GM21576 (cell line): ENCODE results near the gene SLC44A5.
"Not testable (repeated sequence)": the region's sequence is repeated elsewhere in the genome, so short reads cannot be mapped to it uniquely, and the experiment has no call there.

Experiments
- ATAC-seq: cut with Tn5 transposase; IDR thresholded peaks from one replicate; pipeline ENCODE4 v1.9.1; 2021; ENCODE audit warnings: mild to moderate bottlenecking, moderate library complexity; ENCODE audit not compliant: unreplicated experiment

SLC44A5 gene

DNA sequence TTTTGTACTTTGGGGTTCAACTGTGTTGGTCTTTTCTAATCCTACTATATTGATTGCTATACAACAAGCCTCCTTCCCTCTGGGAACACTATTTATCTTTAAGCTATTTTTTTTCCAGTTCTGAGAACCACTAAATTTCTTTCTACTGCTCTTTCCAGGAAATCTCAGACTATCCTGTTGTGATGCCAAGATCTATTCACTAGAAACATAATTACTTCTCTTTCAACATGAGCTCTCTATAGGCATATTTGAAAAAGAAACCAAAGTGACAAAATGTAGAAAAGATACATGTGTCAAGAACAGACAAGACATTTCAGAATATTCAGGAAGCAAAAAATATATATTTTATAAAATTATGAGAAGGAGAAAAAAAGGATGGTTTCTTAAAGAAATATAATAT lies 82.9 kb downstream of the SLC44A5 start:
- no peak for ATAC-seq

DNA sequence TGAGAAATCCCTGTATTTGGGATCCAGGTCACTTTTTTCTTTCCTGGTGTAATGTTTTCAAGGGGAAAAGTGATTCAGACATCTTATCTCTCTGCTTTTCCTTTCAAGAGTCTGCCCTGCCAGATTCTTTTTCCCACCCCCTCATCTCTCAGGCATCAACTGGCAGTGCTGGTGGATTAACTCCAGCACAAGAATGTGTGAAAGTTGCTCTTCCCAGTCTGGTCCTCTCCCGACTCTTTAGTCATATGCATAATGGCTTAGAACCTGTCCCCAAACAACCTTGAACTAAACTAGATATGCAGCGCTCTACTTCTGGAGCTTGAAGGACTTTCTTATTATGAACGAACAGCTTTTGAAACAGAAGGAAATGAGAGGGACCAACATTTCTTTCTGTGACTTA lies 88.5 kb downstream of the SLC44A5 start:
- no peak for ATAC-seq

DNA sequence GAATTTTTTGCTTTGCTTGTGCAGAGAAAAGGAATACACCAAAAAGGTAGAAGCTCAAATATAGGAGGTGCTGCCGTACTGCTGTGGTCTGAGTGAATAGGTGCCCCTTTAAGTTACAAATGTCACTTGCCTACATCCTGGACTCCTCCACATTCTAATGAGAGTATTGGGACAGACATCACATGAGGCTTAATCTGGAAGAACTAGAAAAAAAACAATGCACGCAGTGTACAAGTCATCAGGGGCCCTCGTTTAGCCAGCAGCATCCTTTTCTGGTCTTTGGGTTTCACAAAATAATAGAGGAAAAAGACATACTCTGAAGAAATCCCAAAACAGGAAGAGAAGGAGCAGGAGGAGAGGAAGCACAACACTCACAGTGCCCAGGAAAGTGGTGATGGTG lies 89.3 kb downstream of the SLC44A5 start:
- ATAC-seq, result no peak

DNA sequence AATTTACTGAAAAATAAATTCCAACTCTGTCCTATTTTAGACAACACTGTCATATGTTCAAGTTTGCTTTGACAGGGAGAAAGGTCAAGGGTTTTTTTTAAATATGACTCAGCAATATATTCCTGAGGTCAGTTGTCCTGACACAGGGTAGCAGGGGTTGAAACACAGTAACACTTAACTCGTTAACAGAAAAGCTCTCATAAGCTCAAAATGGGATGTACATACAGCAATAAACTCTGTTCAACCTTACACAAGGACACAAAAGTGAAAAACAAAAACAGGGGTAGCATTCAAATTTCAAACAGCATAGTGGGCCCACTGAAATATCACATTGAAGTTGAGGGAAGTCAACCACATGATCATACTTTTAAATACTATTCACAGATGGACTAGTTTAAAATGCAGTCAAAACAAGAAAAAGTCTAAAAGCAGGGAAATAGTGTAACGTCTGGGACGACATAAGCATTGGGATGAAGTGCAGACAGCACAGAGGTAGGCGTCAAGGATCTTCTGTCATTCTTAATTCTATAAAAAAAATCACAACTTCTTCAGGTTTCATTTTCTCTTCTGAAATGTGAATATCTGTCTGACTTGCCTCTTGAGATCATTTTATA lies 89.9 kb downstream of the SLC44A5 start:
- no peak for ATAC-seq

DNA sequence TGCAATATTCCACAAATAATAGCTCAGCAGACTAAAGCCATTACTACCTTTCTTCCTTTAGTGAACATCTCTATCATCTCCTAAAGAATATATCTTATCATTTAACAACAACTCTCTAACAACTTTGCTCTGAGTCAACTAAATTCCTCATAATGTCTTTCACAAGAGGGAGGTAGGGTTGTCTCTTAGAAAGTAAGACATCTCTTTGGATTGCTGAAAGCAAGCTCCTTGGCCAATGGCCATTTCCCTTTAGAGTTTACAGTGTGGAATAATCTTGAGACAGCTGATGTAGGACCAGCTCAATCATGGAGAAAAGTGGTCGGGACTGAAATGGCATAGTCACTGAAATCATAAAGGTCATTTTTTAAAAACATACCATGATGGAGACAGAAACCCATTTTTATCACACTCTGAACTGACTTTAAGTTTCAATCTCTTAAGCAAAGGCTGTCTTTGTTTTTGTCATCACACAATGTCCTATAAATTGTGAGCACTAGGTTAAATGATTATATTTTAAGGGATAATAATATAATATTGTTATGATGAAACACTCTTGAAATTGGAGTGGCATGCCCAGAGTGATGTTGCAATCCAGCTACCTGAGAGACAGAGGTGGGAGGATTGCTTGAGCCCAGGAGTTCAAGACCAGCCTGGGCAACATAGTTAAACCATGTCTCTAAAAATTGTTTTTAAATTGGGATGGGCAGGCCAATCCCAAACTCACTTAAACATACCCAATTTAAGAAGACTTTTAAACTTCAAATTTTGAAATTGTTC lies 91.1 kb downstream of the SLC44A5 start:
- no peak for ATAC-seq

DNA sequence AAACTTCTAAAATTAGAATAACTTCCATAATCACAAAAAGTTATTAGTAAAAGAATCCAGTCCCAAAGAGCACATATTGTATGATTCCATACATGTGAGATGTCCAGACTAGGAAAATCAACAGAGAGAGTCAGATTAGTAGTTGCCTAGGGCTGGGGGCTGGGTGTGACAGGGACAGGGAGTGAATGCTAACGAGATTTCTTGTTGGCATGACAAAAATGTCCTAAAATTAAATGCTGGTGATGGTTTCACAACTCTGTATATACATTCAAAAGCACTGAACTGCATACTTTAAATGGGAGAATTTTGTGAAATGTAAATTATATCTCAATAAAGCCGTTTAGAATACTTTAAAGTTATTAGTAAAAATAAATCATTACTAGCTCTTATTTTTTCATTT lies 92.2 kb downstream of the SLC44A5 start:
- no peak for ATAC-seq

DNA sequence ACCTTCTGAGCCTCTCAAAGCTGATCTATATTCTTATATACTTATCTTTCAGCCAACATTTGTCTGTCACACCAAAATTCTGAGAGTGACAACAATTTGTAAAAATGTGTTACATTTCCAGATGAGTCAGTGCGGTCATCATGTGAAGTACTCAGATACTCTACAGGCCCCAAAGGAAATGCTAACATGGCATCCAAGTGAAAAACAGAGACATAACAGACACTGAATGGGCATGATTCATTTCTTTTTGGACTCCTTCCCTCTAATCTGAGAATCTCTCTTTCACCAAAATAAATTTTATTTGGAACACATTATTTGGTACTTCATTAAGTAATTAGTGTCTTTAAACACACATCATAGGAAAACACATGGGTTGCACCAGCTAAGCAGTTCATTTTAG lies 96.6 kb downstream of the SLC44A5 start:
- ATAC-seq, result no peak

DNA sequence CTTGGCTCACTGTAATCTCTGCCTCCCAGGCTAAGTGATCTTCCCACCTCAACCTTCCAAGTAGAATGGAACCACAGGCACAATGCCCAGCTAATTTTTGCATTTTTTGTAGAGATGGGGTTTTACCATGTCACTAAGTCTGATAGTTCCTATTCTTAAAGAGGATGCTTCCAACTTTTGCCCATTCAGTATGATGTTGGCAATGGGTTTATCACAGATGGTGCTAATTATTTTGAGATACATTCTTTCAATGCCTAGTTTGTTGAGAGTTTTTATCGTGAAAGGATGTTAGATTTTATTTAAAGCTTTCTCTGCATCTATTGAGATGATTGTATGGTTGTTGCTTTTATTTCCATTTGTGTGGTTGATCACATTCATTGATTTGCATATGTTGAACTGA lies 103.9 kb downstream of the SLC44A5 start:
- no peak for ATAC-seq

DNA sequence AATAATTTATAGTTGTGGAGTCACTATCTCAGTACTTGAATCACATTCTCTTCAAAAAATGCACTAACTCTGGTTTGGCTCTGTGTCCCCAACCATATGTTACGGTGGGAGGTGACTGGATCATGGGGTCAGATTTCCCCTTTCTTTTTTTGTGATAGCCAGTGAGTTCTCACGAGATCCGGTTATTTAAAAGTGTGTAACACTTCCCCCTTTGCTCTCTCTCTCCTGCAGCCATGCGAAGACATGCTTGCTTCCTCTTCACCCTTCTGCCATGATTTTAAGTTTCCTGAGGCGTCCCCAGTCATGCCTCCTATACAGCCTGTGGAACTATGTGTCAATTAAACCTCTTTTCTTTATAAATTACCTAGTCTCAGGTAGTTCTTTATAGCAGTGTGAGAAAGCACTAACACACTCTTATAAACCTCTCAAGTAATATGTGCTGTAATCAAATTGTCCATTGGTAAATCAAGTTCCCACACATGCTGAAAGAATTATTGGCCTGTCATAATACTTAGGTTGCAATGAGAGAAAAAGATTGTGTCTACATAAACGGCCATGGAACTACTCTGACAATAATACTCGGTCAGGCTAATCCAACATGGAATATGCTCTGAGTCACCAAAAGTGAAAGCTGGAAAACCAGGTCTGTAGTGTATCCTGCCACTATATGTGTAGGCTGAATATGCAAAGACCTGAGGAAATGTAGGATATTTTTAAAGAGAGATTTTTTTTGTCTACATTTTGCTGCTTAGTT lies 107.5 kb downstream of the SLC44A5 start:
- no peak for ATAC-seq

DNA sequence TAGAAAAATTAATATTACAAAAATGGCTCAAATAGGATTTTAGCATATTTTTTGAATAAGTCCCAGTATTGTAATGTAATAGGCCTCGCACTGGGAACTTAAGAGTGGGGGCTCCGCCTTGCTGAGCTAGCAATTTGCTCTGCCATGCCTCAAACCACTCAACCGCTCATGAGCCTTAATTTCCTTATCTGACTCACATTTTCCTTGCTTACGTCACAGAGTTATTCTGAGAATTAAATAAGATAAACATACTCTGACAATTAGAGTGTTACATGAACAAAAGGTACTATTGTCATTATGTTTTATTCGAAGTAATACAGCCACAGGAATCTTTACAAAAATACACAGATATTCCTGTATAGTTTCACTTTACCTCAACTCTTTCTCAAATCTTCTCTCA lies 108.1 kb downstream of the SLC44A5 start:
- no peak for ATAC-seq

DNA sequence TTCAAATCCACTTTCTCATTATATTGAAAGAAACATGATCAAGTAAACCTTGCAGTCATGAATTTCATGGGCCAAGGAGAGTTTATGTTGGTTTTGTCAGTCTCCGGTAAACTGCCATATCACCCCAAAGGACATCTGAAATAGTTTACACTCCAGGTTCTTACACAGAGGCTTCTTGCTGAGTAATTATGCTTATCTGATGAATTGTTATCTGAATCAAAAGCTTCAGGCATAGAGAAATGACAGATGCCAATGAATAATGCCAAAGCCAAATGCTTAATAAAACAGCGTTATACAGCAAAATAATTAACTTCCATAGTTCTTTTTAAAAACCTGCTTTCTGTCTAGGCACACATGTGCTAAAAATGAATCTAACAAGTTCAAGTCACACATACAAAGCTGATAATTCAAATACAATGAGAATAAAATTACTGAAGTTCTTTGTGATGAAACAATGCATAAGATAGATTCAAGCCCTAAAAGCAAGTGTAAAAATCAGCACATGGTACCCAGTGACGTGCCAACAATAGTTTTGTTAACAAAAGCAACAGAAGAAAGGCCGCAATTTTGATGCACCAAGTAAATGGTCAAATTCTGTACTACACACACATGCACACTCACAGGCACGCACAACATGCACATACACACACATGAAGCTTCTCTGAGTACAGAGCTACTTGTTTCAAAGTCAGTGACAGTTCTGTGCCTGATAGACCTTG lies 109.2 kb downstream of the SLC44A5 start:
- ATAC-seq, result no peak

DNA sequence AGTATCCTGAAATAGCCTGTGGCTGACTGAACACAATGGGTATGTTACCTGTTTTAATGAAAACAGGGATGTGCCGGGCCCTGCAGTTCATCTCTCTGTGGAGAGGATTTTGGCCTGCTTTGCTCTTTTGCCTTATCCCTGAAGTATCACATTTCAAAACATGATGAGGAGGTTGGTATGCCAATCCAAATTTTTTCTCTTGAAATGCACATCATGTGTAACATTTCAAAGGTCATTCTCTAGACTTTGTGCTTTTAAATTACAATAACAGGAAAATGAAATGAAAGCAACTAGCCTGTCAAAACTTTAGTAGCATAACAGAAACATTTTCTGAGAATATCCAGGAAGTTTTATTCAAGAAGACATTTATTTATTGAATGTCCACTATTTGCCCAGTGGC lies 118.9 kb downstream of the SLC44A5 start:
- ATAC-seq, result no peak

DNA sequence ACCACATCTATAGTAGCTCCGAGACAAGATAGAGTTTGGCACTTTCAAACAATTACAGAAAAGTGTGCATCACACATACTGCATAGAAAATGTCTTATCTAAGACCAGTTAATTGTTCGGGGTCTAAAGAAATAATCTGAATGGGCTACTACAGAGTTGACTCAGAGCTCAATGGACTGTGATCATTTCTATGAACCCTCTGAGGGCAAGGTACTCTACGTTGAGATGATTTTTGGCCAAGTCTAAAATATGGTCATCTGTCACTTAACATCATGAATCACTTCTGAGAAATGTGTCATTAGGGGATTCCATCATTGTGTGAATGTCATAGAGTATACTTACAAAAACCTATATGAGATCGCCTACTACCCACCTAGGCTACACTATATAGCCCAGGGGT lies 123.5 kb downstream of the SLC44A5 start:
- no peak for ATAC-seq

DNA sequence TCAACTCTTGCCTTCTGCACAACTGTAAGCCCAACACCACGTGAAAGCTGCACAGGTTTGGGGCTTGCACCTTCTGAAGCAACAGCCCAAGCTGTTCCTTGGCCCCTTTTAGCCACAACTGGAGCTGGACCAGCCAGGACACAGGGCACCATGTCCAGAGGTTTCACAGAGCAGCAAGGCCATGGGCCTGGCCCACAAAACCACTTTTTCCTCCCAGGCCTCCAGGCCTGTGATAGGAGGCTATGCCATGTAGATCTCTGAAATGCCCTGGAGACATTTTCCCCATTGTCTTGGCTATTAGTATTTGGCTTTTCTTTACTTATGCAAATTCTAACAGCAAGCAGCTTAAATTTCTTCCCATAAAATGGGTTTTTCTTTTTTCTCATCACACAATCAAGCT lies 126.1 kb downstream of the SLC44A5 start:
- no peak for ATAC-seq

DNA sequence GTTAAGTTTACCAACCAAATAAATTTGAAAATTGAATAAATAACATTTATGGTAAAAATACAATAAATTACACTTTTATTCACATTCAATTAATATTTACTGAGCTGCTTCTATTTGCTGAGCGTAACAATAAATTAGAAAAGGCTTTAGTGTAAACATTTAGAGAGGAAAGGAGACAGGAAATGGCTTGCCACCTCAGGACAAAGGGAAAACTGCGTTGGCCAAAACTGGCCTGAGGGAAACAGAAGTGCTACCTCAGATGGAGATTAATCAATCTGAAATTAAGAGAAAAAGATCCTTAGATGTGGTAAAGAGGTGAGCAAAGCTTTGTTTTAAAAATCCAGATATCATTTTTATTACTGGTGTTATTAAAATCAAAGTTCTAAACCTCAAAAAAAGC lies 128.0 kb downstream of the SLC44A5 start:
- ATAC-seq, result no peak

DNA sequence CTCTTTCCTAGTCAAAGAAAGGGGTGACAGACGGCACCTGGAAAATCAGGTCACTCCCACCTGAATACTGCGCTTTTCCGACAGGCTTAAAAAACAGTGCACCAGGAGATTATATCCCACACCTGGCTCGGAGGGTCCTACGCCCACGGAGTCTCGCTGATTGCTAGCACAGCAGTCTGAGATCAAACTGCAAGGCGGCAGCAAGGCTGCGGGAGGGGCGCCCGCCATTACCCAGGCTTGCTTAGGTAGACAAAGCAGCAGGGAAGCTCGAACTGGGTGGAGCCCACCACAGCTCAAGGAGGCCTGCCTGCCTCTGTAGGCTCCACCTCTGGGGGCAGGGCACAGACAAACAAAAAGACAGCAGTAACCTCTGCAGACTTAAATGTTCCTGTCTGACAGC lies 134.4 kb downstream of the SLC44A5 start:
- not testable (repeated sequence) for ATAC-seq

DNA sequence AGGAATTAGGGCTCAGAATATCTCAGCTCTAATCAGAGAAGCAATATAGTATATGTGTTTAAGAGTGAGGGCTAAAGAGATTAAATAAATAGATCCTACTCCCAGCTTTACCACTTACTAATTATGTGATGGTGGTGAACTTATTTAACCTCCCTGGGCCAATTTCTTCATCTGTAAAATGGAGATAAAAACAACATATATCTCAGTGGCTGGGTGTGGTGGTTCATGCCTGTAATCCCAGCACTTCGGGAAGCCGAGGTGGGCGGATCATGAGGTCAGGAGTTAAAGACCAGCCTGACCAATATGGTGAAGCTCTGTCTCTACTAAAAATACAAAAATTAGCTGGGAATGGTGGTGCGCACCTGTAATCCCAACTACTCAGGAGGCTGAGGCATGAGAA lies 135.2 kb downstream of the SLC44A5 start:
- no peak for ATAC-seq

DNA sequence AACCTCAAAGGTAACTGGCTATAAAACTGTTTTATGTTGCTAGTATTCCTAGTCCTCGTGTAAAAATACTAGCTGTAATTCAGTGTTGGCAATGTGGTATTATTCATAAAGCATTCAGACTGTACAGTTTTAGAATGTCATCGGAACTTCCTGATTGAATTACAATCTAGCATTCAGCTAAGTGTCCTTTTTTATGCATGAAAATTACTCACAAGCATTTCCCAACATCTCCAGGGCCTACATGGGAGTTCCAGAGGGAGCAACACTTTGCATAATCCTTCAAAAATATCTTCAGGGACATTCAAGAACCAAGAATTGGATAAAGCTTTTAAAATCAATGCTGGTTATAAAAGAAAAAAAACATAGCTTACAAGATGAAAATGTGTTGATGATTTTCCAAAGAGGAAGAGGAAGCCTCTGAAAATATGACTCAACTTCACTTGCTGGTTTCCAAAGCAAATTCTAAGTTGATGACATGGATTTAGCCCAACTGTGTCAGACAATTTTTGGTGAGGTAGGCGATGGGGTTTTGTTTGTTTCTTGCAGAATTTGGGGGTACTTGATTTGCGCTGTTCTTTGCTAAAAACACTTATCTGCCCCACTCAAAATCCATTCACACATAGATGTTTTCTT lies 137.8 kb downstream of the SLC44A5 start:
- no peak for ATAC-seq

DNA sequence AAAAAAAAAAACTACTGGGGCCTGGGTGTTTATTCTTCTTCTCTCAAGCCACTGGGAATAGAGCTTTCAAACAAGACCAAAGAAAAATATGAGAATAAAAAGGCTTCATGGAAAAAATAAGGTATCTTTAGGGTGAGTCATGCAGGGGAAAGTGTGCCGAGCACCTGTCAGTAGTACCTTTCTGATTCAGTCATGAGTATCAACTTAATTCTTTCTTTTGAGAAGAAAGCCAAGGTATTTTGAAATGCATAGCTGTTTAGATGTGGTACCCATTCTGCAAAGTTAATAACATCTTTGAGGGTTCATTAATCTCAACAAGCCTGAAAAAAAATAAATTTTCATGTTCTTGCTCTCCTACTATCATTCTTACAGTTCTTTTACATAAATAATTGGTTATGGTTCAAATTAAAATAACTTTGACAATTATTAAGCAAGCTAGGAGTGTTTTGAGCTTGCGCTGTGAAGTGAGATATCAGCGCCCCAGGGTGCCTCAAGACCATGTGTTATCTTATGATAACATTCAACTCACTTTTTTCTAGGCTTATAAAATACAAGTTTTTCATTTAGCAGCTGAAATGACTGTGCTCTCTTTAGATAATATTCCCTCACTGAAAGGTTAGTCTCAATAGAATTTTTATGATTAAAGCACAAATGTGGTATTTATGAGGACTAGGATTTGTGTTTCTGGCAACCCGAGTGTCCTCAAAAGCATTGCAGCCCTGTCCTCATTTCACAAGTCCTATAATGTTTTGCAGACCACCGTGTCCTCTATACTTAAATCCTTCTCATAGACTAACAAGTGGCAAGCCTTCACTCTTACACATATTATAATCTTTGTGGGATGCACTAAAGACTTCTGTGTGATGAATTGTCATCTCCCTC lies 138.6 kb downstream of the SLC44A5 start:
- ATAC-seq, result no peak

DNA sequence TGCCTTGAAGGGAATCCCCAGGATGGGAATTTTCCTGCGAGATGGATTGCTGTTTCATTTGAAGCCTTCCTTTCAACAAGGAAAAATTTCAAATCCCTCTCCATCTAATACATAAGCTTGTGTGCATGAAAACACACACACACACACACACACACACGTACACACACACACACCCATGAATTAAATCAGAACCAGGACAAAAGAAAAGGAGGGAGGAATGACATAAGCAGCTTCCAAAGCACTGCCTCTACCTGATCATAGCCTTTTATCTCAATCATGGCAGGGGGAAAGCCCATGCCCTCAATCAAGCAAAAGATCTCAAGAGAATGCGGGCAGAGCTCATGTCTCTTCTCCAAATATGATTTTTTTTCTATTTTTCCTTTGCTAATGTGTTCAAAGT lies 139.7 kb downstream of the SLC44A5 start:
- ATAC-seq, result no peak
